Cardiac fibroblast (primary cell): ENCODE results near the gene NRXN3.

ENCODE experiments used
- DNase-seq, 2 donors: peaks; one replicate each; pipeline versions ENCODE4 v3.0.0 to v3.0.0-alpha.2; 2010; ENCODE audit warnings: low read depth in 2 of 2
- H3K4me3 ChIP-seq, 2 donors: replicated peaks in 1 of 2; 1 replicate in 1 of 2; 2 replicates in 1 of 2; pipeline ENCODE4 v1.5.1; 2011; ENCODE audit warnings: low read depth in 2 of 2, low read length in 2 of 2, mild to moderate bottlenecking in 2 of 2, moderate library complexity in 1 of 2
- TF ChIP-seq, protein P1 (sequence below): IDR thresholded peaks from one replicate; pipeline ENCODE4 v1.5.1; 2011; ENCODE audit warnings: low read depth, mild to moderate bottlenecking, low read length, inconsistent platforms

The NRXN3 gene

GRCh38 chr14:78202163-78202562, 32.0 kb downstream of the NRXN3 start:
- H3K4me3 ChIP-seq = no peak overlapping the region
- no peak for DNase-seq
- TF ChIP-seq, protein P1, sequence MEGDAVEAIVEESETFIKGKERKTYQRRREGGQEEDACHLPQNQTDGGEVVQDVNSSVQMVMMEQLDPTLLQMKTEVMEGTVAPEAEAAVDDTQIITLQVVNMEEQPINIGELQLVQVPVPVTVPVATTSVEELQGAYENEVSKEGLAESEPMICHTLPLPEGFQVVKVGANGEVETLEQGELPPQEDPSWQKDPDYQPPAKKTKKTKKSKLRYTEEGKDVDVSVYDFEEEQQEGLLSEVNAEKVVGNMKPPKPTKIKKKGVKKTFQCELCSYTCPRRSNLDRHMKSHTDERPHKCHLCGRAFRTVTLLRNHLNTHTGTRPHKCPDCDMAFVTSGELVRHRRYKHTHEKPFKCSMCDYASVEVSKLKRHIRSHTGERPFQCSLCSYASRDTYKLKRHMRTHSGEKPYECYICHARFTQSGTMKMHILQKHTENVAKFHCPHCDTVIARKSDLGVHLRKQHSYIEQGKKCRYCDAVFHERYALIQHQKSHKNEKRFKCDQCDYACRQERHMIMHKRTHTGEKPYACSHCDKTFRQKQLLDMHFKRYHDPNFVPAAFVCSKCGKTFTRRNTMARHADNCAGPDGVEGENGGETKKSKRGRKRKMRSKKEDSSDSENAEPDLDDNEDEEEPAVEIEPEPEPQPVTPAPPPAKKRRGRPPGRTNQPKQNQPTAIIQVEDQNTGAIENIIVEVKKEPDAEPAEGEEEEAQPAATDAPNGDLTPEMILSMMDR = no peak

- no peak for DNase-seq
- TF ChIP-seq, protein P1 = no peak
- no peak overlapping the region for H3K4me3 ChIP-seq
Measured at GRCh38 chr14:78202976-78203375, 32.8 kb downstream of the NRXN3 start.

DNA sequence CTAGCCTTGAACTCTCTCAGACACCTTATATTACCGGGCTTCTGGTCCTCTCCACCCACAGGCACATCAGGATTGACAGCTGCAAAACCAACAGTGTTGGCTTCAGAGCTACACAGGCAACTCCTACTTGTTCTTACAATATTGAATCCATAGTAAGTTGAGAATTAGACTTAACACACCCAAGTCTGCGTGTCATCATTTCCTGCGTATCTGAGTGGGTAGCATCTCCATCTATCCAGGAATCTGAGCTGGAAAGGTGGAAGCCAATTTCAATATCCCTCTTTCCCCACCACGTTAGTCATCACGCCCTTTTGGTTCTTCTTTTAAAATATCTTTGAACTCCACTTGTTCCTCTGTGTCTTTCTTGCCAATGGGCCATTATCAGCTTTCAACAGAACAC, 37.2 kb downstream of the NRXN3 start:
- no peak for DNase-seq

GRCh38 chr14:78220273-78220672, 50.1 kb downstream of the NRXN3 start:
- H3K4me3 ChIP-seq = no peak overlapping the region
- TF ChIP-seq, protein P1 = no peak

More for the DNA sequence above, 37.2 kb downstream of the NRXN3 start:
- no peak overlapping the region for H3K4me3 ChIP-seq
- TF ChIP-seq, protein P1 = no peak

DNA sequence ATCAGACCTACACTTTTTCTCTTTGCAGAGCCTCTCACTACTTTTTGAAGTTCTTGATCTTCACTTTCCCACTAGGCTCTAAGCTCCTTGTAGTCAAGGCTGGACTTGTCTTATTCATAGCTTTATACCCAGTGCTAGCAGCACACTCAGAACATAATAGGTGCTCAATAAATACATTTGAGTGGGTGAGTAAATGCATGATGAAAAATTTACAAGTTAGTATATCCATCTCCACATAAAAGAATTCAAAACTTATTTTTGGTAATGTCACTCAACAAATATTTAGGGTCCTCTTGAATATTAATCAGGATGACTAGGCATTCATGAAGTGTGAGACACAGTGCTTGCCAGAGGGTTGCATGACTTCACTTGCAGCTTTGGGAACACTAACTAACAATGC, 52.6 kb downstream of the NRXN3 start:
- no peak for DNase-seq
- H3K4me3 ChIP-seq = no peak overlapping the region
- TF ChIP-seq, protein P1 = no peak

More at GRCh38 chr14:78220273-78220672, 50.1 kb downstream of the NRXN3 start:
- DNase-seq = no peak

DNA sequence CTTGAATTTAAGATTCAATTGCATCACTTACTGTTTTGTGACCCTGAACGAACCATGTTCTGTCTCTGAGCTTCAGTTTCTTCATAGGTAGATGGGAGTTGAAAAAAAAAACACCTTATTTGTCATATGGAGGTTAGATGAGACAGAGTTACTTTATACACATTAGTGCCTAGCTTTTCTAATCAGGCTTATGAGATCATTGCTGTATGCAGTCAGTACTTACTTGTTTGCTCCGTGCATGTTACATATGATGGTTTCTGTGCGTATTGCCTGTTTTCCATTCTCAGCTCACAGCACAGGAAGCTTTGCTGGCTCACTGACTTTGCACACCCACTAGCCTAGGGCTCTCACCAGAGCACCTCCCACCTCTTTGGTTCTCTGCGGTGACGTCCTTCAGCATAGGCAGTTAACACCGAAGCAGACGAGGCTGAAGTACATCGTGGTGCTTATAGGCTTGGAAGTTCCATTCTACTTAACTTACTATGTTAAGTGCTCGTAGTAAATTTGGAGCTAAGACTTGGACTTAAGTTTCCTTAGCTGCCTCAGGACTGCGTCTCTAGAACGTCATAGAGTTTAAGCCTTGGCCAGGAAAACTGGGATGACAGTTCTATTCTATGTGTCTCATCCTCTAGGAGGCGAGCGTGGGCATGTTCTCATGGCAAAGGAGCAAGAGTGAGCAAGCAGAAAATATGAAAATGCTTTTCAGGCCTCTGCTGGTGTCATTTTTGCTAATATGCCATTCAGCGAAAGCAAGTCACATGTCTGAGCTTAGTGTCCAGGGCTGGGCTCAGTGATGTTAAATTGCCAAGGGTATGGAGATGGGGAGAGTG, 57.3 kb downstream of the NRXN3 start:
- no peak for DNase-seq
- TF ChIP-seq, protein P1 = no peak
- H3K4me3 ChIP-seq = no peak overlapping the region
